Astrocyte of the cerebellum (primary cell): ENCODE data around the gene SH3BGRL2.
A peak's percentile ranks its signal among the peaks of the same experiment; 100 is the strongest.
"Not testable (repeated sequence)": the region's sequence is repeated elsewhere in the genome, so short reads cannot be mapped to it uniquely, and the experiment has no call there.

ENCODE experiments used
- DNase-seq: peaks from one replicate; pipeline ENCODE4 v3.0.0-alpha.2; 2011; ENCODE audit warnings: low read depth
- H3K4me3 ChIP-seq: 2 replicates; pipeline ENCODE4 v1.5.1; 2011; ENCODE audit warnings: mild to moderate bottlenecking, low read depth, low read length, moderate library complexity
- CTCF ChIP-seq: IDR thresholded peaks from 2 replicates; pipeline ENCODE4 v1.5.1; 2012; ENCODE audit warnings: low read length, low read depth, moderate library complexity, mild to moderate bottlenecking; ENCODE audit errors: missing control alignments
- in situ Hi-C: cut with HindIII; loops from 2 replicates; pipeline ENCODE4 v1.10.0; 2017; ENCODE audit warnings: low sequenced_read_pairs

Gene SH3BGRL2

DNA sequence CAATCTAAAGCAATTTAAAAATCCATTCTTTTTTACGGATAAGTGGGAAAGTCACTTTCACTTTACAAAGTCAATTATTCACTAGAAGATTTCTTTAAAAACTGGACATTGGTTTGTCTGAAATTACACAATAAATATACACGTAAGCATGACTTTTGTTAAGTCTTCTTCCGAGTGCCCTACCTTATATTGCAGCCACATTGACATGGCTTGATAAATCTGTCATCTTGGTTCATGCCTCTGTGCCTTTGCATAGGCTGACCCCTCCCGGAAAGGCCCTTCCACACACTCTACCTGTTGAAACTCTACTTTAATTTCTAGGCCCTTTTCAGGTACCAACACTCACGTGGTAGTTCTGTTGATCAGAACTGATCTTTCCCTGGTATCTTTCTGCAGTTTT lies 104.1 kb downstream of the SH3BGRL2 start:
- in situ Hi-C loops, result no loop called here
- TF ChIP-seq CTCF, result no peak
- H3K4me3 ChIP-seq, result no peak overlapping the region
- no peak for DNase-seq

DNA sequence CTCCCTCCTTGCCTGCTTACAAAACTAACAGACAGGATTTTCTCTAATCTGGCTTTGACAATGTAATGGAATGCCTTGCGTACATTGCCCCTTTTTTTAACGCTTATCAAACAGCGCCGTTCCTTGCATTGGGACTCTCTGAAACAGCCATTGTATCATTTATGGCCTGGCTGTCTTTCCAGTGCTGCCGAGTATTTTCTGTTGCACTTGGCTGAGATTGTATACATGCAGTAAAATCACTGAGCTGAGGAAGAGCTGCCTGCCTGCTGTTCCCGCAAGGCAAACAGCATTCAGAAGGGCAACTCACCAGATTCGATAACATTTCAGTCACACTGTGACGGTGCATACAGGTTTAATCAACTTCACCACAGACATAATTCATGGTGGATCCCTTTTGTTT lies 106.0 kb downstream of the SH3BGRL2 start:
- no peak for TF ChIP-seq CTCF
- DNase-seq, result no peak
- in situ Hi-C loops, result no loop called here
- H3K4me3 ChIP-seq, result no peak overlapping the region

- TF ChIP-seq CTCF, result no peak
- DNase-seq, result no peak
- in situ Hi-C loops, result no loop called here
- no peak overlapping the region for H3K4me3 ChIP-seq
These were observed 110.9 kb downstream of the SH3BGRL2 start for GRCh38 chr6:79742030-79742429.

DNA sequence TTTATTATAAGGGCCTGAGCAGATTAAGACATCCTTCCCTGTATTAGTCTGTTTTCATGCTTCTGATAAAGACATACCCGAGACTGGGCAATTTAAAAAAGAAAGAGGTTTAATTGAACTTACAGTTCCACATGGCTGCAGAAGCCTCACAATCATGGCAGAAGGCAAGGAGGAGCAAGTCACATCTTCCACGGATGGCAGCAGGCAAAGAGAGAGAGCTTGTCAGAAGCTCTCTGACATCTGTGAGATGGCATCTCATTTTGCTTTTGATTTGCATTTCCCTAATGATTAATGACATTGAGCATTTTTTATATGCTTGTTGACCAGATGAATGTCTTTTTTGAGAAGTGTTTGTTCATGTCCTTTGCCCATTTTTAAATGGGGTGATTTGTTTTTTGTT lies 114.2 kb downstream of the SH3BGRL2 start:
- in situ Hi-C loops, DNase-seq: not testable (repeated sequence)

GRCh38 chr6:79746325-79746724 lies 115.2 kb downstream of the SH3BGRL2 start:
- H3K4me3 ChIP-seq, in situ Hi-C loops, DNase-seq: not testable (repeated sequence)

More for the DNA sequence above, 114.2 kb downstream of the SH3BGRL2 start:
- not testable (repeated sequence) for H3K4me3 ChIP-seq

GRCh38 chr6:79750806-79751205 lies 119.7 kb downstream of the SH3BGRL2 start:
- no peak for TF ChIP-seq CTCF
- DNase-seq, result peak; percentile 55
- no peak overlapping the region for H3K4me3 ChIP-seq
- in situ Hi-C loops, result no loop called here
